ENCODE results near the gene CDSN. TPM values are rescaled to one million over a fixed set of nuclear protein-coding genes. Genes with fewer than 3 reads are reported as not detected.

The CDSN gene
- total RNA-seq, 1 experiment from 2014 or later, result not detected

GRCh38 chr6:31131595-31131994 is 11.3 kb upstream of the CDSN start:
- Histone ChIP-seq H3K27me3 (ENCODE audit: control insufficient read depth, insufficient read depth, low read length) (no peaks in the 10 kb centered on the region), H3K4me3 (ENCODE audit: insufficient read depth, low read depth, low read length) (no peak overlapping the region), H3K36me3 (replicated peaks; ENCODE audit: control insufficient read depth, insufficient read depth, low read length) (no peaks in the 10 kb centered on the region)
- peak; percentile 41 for DNase-seq

GRCh38 chr6:31130751-31131150 is 10.5 kb upstream of the CDSN start:
- no peak for DNase-seq
- no peaks in the 10 kb centered on the region for H3K27me3 ChIP-seq (ENCODE audit: control insufficient read depth, insufficient read depth, low read length)
- H3K4me3 ChIP-seq (ENCODE audit: insufficient read depth, low read depth, low read length), result no peak overlapping the region
- H3K36me3 ChIP-seq (replicated peaks; ENCODE audit: control insufficient read depth, insufficient read depth, low read length), result no peaks in the 10 kb centered on the region

- DNase-seq, result no peak
- no peak overlapping the region for H3K4me3 ChIP-seq (ENCODE audit: insufficient read depth, low read depth, low read length)
- H3K36me3 ChIP-seq (replicated peaks; ENCODE audit: control insufficient read depth, insufficient read depth, low read length), result no peaks in the 10 kb centered on the region
- no peaks in the 10 kb centered on the region for H3K27me3 ChIP-seq (ENCODE audit: control insufficient read depth, insufficient read depth, low read length)
Measured at GRCh38 chr6:31129130-31129529, 8.9 kb upstream of the CDSN start.

GRCh38 chr6:31128093-31128676 is 7.9 kb upstream of the CDSN start:
- H3K27me3 ChIP-seq (ENCODE audit: control insufficient read depth, insufficient read depth, low read length), result no peaks in the 10 kb centered on the region

GRCh38 chr6:31126396-31127175 is 6.3 kb upstream of the CDSN start:
- no peak overlapping the region for H3K4me3 ChIP-seq (ENCODE audit: insufficient read depth, low read depth, low read length)
- no peaks in the 10 kb centered on the region for H3K27me3 ChIP-seq (ENCODE audit: control insufficient read depth, insufficient read depth, low read length)
- no peak for DNase-seq
- no peaks in the 10 kb centered on the region for H3K36me3 ChIP-seq (replicated peaks; ENCODE audit: control insufficient read depth, insufficient read depth, low read length)

More at GRCh38 chr6:31128093-31128676, 7.9 kb upstream of the CDSN start:
- no peaks in the 10 kb centered on the region for H3K36me3 ChIP-seq (replicated peaks; ENCODE audit: control insufficient read depth, insufficient read depth, low read length)
- no peak overlapping the region for H3K4me3 ChIP-seq (ENCODE audit: insufficient read depth, low read depth, low read length)
- peak; percentile 89 for DNase-seq

- H3K36me3 ChIP-seq (replicated peaks; ENCODE audit: control insufficient read depth, insufficient read depth, low read length), result no peaks in the 10 kb centered on the region
- DNase-seq, result no peak
- no peak overlapping the region for H3K4me3 ChIP-seq (ENCODE audit: insufficient read depth, low read depth, low read length)
- no peaks in the 10 kb centered on the region for H3K27me3 ChIP-seq (ENCODE audit: control insufficient read depth, insufficient read depth, low read length)
Measured at GRCh38 chr6:31125586-31126363, 5.5 kb upstream of the CDSN start.

GRCh38 chr6:31125162-31125561 is 4.9 kb upstream of the CDSN start:
- peak; percentile 51 for DNase-seq
- H3K36me3 ChIP-seq (replicated peaks; ENCODE audit: control insufficient read depth, insufficient read depth, low read length), result no peaks in the 10 kb centered on the region
- no peak overlapping the region for H3K4me3 ChIP-seq (ENCODE audit: insufficient read depth, low read depth, low read length)
- H3K27me3 ChIP-seq (ENCODE audit: control insufficient read depth, insufficient read depth, low read length), result no peaks in the 10 kb centered on the region

GRCh38 chr6:31122791-31123706 is 2.8 kb upstream of the CDSN start:
- no peaks in the 10 kb centered on the region for H3K36me3 ChIP-seq (replicated peaks; ENCODE audit: control insufficient read depth, insufficient read depth, low read length)
- no peak overlapping the region for H3K4me3 ChIP-seq (ENCODE audit: insufficient read depth, low read depth, low read length)
- peak; percentile 32 for DNase-seq
- H3K27me3 ChIP-seq (ENCODE audit: control insufficient read depth, insufficient read depth, low read length), result no peaks in the 10 kb centered on the region

GRCh38 chr6:31121131-31121790 is 1.0 kb upstream of the CDSN start:
- Histone ChIP-seq H3K36me3 (replicated peaks; ENCODE audit: control insufficient read depth, insufficient read depth, low read length) (no peaks in the 10 kb centered on the region), H3K27me3 (ENCODE audit: control insufficient read depth, insufficient read depth, low read length) (no peaks in the 10 kb centered on the region), H3K4me3 (ENCODE audit: insufficient read depth, low read depth, low read length) (no peak overlapping the region)
- DNase-seq, result peak; percentile 38

GRCh38 chr6:31118178-31118577 is 2.1 kb downstream of the CDSN start:
- H3K4me3 ChIP-seq (ENCODE audit: insufficient read depth, low read depth, low read length), result no peak overlapping the region
- H3K36me3 ChIP-seq (replicated peaks; ENCODE audit: control insufficient read depth, insufficient read depth, low read length), result no peaks in the 10 kb centered on the region
- H3K27me3 ChIP-seq (ENCODE audit: control insufficient read depth, insufficient read depth, low read length), result no peaks in the 10 kb centered on the region
- peak; percentile 24 for DNase-seq

GRCh38 chr6:31116661-31117385 is 3.4 kb downstream of the CDSN start:
- Histone ChIP-seq H3K4me3 (ENCODE audit: insufficient read depth, low read depth, low read length) (no peak overlapping the region), H3K27me3 (ENCODE audit: control insufficient read depth, insufficient read depth, low read length) (no peaks in the 10 kb centered on the region), H3K36me3 (replicated peaks; ENCODE audit: control insufficient read depth, insufficient read depth, low read length) (no peaks in the 10 kb centered on the region)
- no peak for DNase-seq

- peak; percentile 23 for DNase-seq
- Histone ChIP-seq H3K36me3 (replicated peaks; ENCODE audit: control insufficient read depth, insufficient read depth, low read length) (no peaks in the 10 kb centered on the region), H3K4me3 (ENCODE audit: insufficient read depth, low read depth, low read length) (no peak overlapping the region), H3K27me3 (ENCODE audit: control insufficient read depth, insufficient read depth, low read length) (no peaks in the 10 kb centered on the region)
Measured at GRCh38 chr6:31115941-31116560, 4.2 kb downstream of the CDSN start.
